SK-N-SH (cell line): ENCODE measurements around the gene THSD8. TPM values are rescaled to one million over a fixed set of nuclear protein-coding genes. Genes with fewer than 3 reads are reported as not detected.

Experiments used
- CTCF ChIA-PET: fragments of 300-600, 350-600 bp; formaldehyde crosslinking; extraction: SDS; loops from one replicate; lab custom pipeline; 2021; lab: Yijun Ruan, JAX
- POLR2A ChIA-PET: fragments of 350-600 bp; sonication (Branson Sonifier 250); formaldehyde crosslinking; extraction: SDS; loops from one replicate; lab custom pipeline; 2020; ENCODE audit warnings: antibody characterized with exemption, inconsistent platforms; lab: Yijun Ruan, JAX
- DNase-seq: peaks from one replicate; pipeline ENCODE4 v3.0.0; 2012
- H2AFZ ChIP-seq: fragments of 200-600 bp; sonication (generic); 2 replicates; pipeline ENCODE4 v1.8.1; 2016; ENCODE audit warnings: antibody characterized with exemption, mild to moderate bottlenecking, low read depth
- H3F3A ChIP-seq: fragments of 200-600 bp; sonication (generic); replicated peaks from 2 replicates; pipeline ENCODE3; 2016; ENCODE audit warnings: antibody characterized with exemption, mild to moderate bottlenecking; ENCODE audit not compliant: insufficient read depth
- H3K27ac ChIP-seq, 2 experiments: fragments of 200-500 bp in 1 of 2; fragments of 200-600 bp in 1 of 2; sonication (Bioruptor generic) in 1 of 2; sonication (generic), shearing (Covaris generic) in 1 of 2; 2 replicates each; pipeline versions ENCODE4 v1.5.1 to v1.6.1; 2014 to 2016; ENCODE audit warnings: low read depth in 2 of 2, inconsistent platforms in 1 of 2, low read length in 1 of 2, mild to moderate bottlenecking in 1 of 2, mixed read lengths in 1 of 2
- H3K27me3 ChIP-seq: fragments of 200-600 bp; sonication (generic), shearing (Covaris generic); 2 replicates; pipeline ENCODE4 v1.6.1; 2016; ENCODE audit warnings: mixed run types; ENCODE audit not compliant: insufficient read depth
- H3K36me3 ChIP-seq, 2 experiments: fragments of 200-500 bp in 1 of 2; fragments of 200-600 bp in 1 of 2; sonication (Bioruptor generic) in 1 of 2; sonication (generic) in 1 of 2; replicated peaks in 1 of 2; 2 replicates each; pipeline versions ENCODE3 to v1.5.1; 2014 to 2016; ENCODE audit warnings: low read length in 1 of 2, mild to moderate bottlenecking in 1 of 2; ENCODE audit not compliant: insufficient read depth in 2 of 2, control insufficient read depth in 1 of 2
- H3K4me1 ChIP-seq, 2 experiments: fragments of 200-500 bp in 1 of 2; fragments of 200-600 bp in 1 of 2; sonication (Bioruptor generic) in 1 of 2; sonication (generic), shearing (Covaris generic) in 1 of 2; 2 replicates each; pipeline versions ENCODE4 v1.5.1 to v1.6.1; 2014 to 2016; ENCODE audit warnings: low read depth in 1 of 2, low read length in 1 of 2, mixed run types in 1 of 2; ENCODE audit not compliant: insufficient read depth in 2 of 2, control insufficient read depth in 1 of 2
- H3K4me2 ChIP-seq: fragments of 200-600 bp; sonication (generic), shearing (Covaris generic); 2 replicates; pipeline ENCODE4 v1.6.1; 2017; ENCODE audit warnings: mixed run types
- H3K4me3 ChIP-seq, 2 experiments: fragments of 200-500 bp in 1 of 2; fragments of 200-600 bp in 1 of 2; sonication (Bioruptor generic) in 1 of 2; sonication (generic), shearing (Covaris generic) in 1 of 2; 2 replicates each; pipeline versions ENCODE4 v1.5.1 to v1.8.1; 2014 to 2016; ENCODE audit warnings: low read depth in 2 of 2, inconsistent platforms in 1 of 2, low read length in 1 of 2, mild to moderate bottlenecking in 1 of 2, mixed read lengths in 1 of 2, moderate library complexity in 1 of 2
- H3K79me2 ChIP-seq: fragments of 200-600 bp; sonication (generic); 2 replicates; pipeline ENCODE4 v1.8.1; 2017; ENCODE audit warnings: mild to moderate bottlenecking; ENCODE audit not compliant: insufficient read depth
- H3K9ac ChIP-seq: fragments of 200-600 bp; sonication (generic); 2 replicates; pipeline ENCODE4 v1.6.1; 2017; ENCODE audit warnings: mixed run types
- H3K9me2 ChIP-seq: fragments of 200-600 bp; sonication (generic); 2 replicates; pipeline ENCODE4 v1.6.1; 2017; ENCODE audit warnings: mixed run types
- H3K9me3 ChIP-seq: fragments of 200-600 bp; sonication (generic); 2 replicates; pipeline ENCODE4 v1.6.1; 2017; ENCODE audit warnings: mixed run types, mild to moderate bottlenecking, moderate library complexity
- H4K20me1 ChIP-seq: fragments of 200-600 bp; sonication (generic); 2 replicates; pipeline ENCODE4 v1.6.1; 2017; ENCODE audit warnings: mild to moderate bottlenecking, mixed run types; ENCODE audit not compliant: insufficient read depth
- CHD2 ChIP-seq: fragments of 150-350 bp; IDR thresholded peaks from 2 replicates; pipeline ENCODE4 v1.6.1; 2018; ENCODE audit warnings: low read length; ENCODE audit not compliant: partially characterized antibody
- ELF1 ChIP-seq: IDR thresholded peaks from 2 replicates; pipeline ENCODE4 v1.4.0; 2012
- EP300 ChIP-seq, 2 experiments: IDR thresholded peaks; 2 replicates each; pipeline versions ENCODE4 v1.4.0 to v1.6.1; 2012; ENCODE audit warnings: borderline replicate concordance in 1 of 2, low read depth in 1 of 2, low read length in 1 of 2
- EZH2phosphoT487 ChIP-seq: fragments of 200-600 bp; sonication (generic); IDR thresholded peaks from 2 replicates; pipeline ENCODE4 v1.6.1; 2017; ENCODE audit warnings: low read depth, mixed run types, mild to moderate bottlenecking, antibody characterized with exemption, moderate library complexity, borderline replicate concordance
- FOXM1 ChIP-seq: IDR thresholded peaks from 2 replicates; pipeline ENCODE4 v1.4.0; 2012; ENCODE audit warnings: low read depth, mild to moderate bottlenecking
- GATA2 ChIP-seq: sonication (generic); formaldehyde crosslinking; IDR thresholded peaks from 2 replicates; pipeline ENCODE4 v1.5.0; 2020; ENCODE audit warnings: mild to moderate bottlenecking, missing genetic modification reagents
- JUND ChIP-seq: IDR thresholded peaks from 2 replicates; pipeline ENCODE4 v1.4.0; 2012
- MEF2A ChIP-seq: IDR thresholded peaks from 2 replicates; pipeline ENCODE4 v1.4.0; 2012; ENCODE audit warnings: low read depth, borderline replicate concordance
- NFIC ChIP-seq: IDR thresholded peaks from 2 replicates; pipeline ENCODE4 v1.4.0; 2012; ENCODE audit warnings: borderline replicate concordance
- NRF1 ChIP-seq: IDR thresholded peaks from 2 replicates; pipeline ENCODE4 v1.6.1; 2012; ENCODE audit warnings: low read depth, mild to moderate bottlenecking, low read length
- POLR2AphosphoS5 ChIP-seq: IDR thresholded peaks from 2 replicates; pipeline ENCODE4 v1.6.1; 2012; ENCODE audit warnings: low read depth, low read length
- RCOR1 ChIP-seq: fragments of 150-350 bp; IDR thresholded peaks from 2 replicates; pipeline ENCODE4 v1.6.1; 2017; ENCODE audit warnings: antibody characterized with exemption, low read length
- REST ChIP-seq: IDR thresholded peaks from 2 replicates; pipeline ENCODE4 v1.6.1; 2012; ENCODE audit warnings: mild to moderate bottlenecking, low read depth, low read length, moderate library complexity
- RFX5 ChIP-seq: IDR thresholded peaks from 2 replicates; pipeline ENCODE4 v1.6.1; 2012; ENCODE audit warnings: mild to moderate bottlenecking, improper control_type of control experiment, low read length
- RXRA ChIP-seq: IDR thresholded peaks from 2 replicates; pipeline ENCODE4 v1.4.0; 2012; ENCODE audit warnings: low read depth, mild to moderate bottlenecking, borderline replicate concordance
- TCF12 ChIP-seq: IDR thresholded peaks from 2 replicates; pipeline ENCODE4 v1.4.0; 2012
- USF1 ChIP-seq: IDR thresholded peaks from 2 replicates; pipeline ENCODE4 v1.4.0; 2012; ENCODE audit warnings: low read depth, borderline replicate concordance
- USF2 ChIP-seq: fragments of 150-350 bp; IDR thresholded peaks from 2 replicates; pipeline ENCODE4 v1.6.1; 2017; ENCODE audit warnings: antibody characterized with exemption, low read length, low read depth, borderline replicate concordance
- YY1 ChIP-seq: IDR thresholded peaks from 2 replicates; pipeline ENCODE4 v1.4.0; 2012; ENCODE audit warnings: low read depth, mild to moderate bottlenecking
- WGBS: methylation state at CpG from one replicate; pipeline ENCODE4 v1.1.6; 2017; ENCODE audit warnings: low lambda C conversion rate; 5-methylcytosine and 5-hydroxymethylcytosine counted together
- polyA plus RNA-seq, 3 experiments: library from polyadenylated mRNA; depleted of rRNA; stranded (reverse); fragments of >200 nt; gene quantifications; 2 replicates each; pipeline ENCODE4 v1.2.3, GENCODE V29; 2012

Gene THSD8
- polyA plus RNA-seq, 1 of the 3 experiments (the other 2 are of a cell fraction) = not detected

GRCh38 chr19:12784394-12784870 is 17.4 kb upstream of the THSD8 start (continued):
- no peak for TF ChIP-seq ELF1
- TF ChIP-seq, all 33 proteins: peak for 5

- CTCF ChIA-PET = interaction anchor here (0.5 to 1.7 kb wide), 2 partner anchors 11 to 180 kb away, joined by 3 to 8 read pairs; no protein-coding TSS in a partner anchor
- DNase-seq = peak; percentile 49
- Histone ChIP-seq H3K9me3 (no peaks in the 10 kb centered on the region), H3K27ac (peak overlapping the region; percentile 97 to 98), H3F3A (peaks cover 70% of the 10 kb centered on the region), H3K36me3 (no peaks in the 10 kb centered on the region), H3K9ac (no peak overlapping the region), H4K20me1 (no peaks in the 10 kb centered on the region), H3K4me3 (no peak overlapping the region), H3K27me3 (no peaks in the 10 kb centered on the region), H3K4me1 (peaks cover 46 to 63% of the 10 kb centered on the region in 2 experiments), H2AFZ (no peak overlapping the region), H3K9me2 (no peaks in the 10 kb centered on the region), H3K4me2 (no peak overlapping the region), H3K79me2 (no peaks in the 10 kb centered on the region)
- no peak for TF ChIP-seq EZH2phosphoT487
- no peak for TF ChIP-seq REST
- 0 out of 2 replicates have a peak, but pooled peaks have one; percentile 21 for TF ChIP-seq GATA2 (CRISPR knock-in tag)
- 92% methylated on average over 2 of the region's 5 CpGs for WGBS
- POLR2A ChIA-PET = no interaction called here
Measured at GRCh38 chr19:12784871-12785430, 16.9 kb upstream of the THSD8 start.

GRCh38 chr19:12785431-12786031 is 16.3 kb upstream of the THSD8 start:
- peak overlapping the region; percentile 56; the same call in 1 of the 2 replicates for H2AFZ ChIP-seq
- H3K4me3 ChIP-seq = no peak overlapping the region
- ChIA-PET CTCF (interaction anchor here (0.5 to 1.7 kb wide), 3 partner anchors 11 to 180 kb away, joined by 3 to 8 read pairs (median 3); no protein-coding TSS in a partner anchor), POLR2A (no interaction called here)
- WGBS = 73% methylated on average over 3 of the region's 4 CpGs
- peak overlapping the region; percentile 19; the same call in 1 of the 2 replicates for H3K9ac ChIP-seq
- H3F3A ChIP-seq = peaks cover 70% of the 10 kb centered on the region
- no peaks in the 10 kb centered on the region for H4K20me1 ChIP-seq
- no peaks in the 10 kb centered on the region for H3K79me2 ChIP-seq
- H3K4me1 ChIP-seq = peaks cover 49 to 68% of the 10 kb centered on the region in 2 experiments
- no peaks in the 10 kb centered on the region for H3K9me3 ChIP-seq
- H3K9me2 ChIP-seq = no peaks in the 10 kb centered on the region
- peak overlapping the region; percentile 97 to 98 for H3K27ac ChIP-seq
- H3K36me3 ChIP-seq = no peaks in the 10 kb centered on the region
- H3K4me2 ChIP-seq = peak overlapping the region; percentile 33; the same call in 1 of the 2 replicates
- H3K27me3 ChIP-seq = no peaks in the 10 kb centered on the region
- DNase-seq = no peak
- no peak for TF ChIP-seq USF1
- no peak for TF ChIP-seq RCOR1
- TF ChIP-seq NRF1 = no peak
- TF ChIP-seq RXRA = no peak
- no peak for TF ChIP-seq TCF12
- TF ChIP-seq RFX5 = no peak
- no peak for TF ChIP-seq CHD2
- no peak for TF ChIP-seq EP300 (IDR thresholded peaks at IDR 0.05; ENCODE audit: borderline replicate concordance in 1 of 2, low read depth in 1 of 2, low read length in 1 of 2)
- no peak for TF ChIP-seq POLR2AphosphoS5
- no peak for TF ChIP-seq YY1
- TF ChIP-seq MEF2A = no peak
- TF ChIP-seq NFIC = no peak
- TF ChIP-seq JUND = no peak
- no peak for TF ChIP-seq FOXM1
- no peak for TF ChIP-seq USF2
